SK-N-SH (cell line): Measurements from ENCODE around the gene FIGN. TPM values are rescaled to one million over a fixed set of nuclear protein-coding genes. Genes with fewer than 3 reads are reported as not detected.

Experiments
- CTCF ChIA-PET: fragments of 300-600, 350-600 bp; formaldehyde crosslinking; extraction: SDS; loops from one replicate; lab custom pipeline; 2021; lab: Yijun Ruan, JAX
- POLR2A ChIA-PET: fragments of 350-600 bp; sonication (Branson Sonifier 250); formaldehyde crosslinking; extraction: SDS; loops from one replicate; lab custom pipeline; 2020; ENCODE audit warnings: antibody characterized with exemption, inconsistent platforms; lab: Yijun Ruan, JAX
- DNase-seq: peaks from one replicate; pipeline ENCODE4 v3.0.0; 2012
- H2AFZ ChIP-seq: fragments of 200-600 bp; sonication (generic); 2 replicates; pipeline ENCODE4 v1.8.1; 2016; ENCODE audit warnings: antibody characterized with exemption, mild to moderate bottlenecking, low read depth
- H3F3A ChIP-seq: fragments of 200-600 bp; sonication (generic); replicated peaks from 2 replicates; pipeline ENCODE3; 2016; ENCODE audit warnings: antibody characterized with exemption, mild to moderate bottlenecking; ENCODE audit not compliant: insufficient read depth
- H3K27ac ChIP-seq, 2 experiments: fragments of 200-500 bp in 1 of 2; fragments of 200-600 bp in 1 of 2; sonication (Bioruptor generic) in 1 of 2; sonication (generic), shearing (Covaris generic) in 1 of 2; 2 replicates each; pipeline versions ENCODE4 v1.5.1 to v1.6.1; 2014 to 2016; ENCODE audit warnings: low read depth in 2 of 2, inconsistent platforms in 1 of 2, low read length in 1 of 2, mild to moderate bottlenecking in 1 of 2, mixed read lengths in 1 of 2
- H3K27me3 ChIP-seq: fragments of 200-600 bp; sonication (generic), shearing (Covaris generic); 2 replicates; pipeline ENCODE4 v1.6.1; 2016; ENCODE audit warnings: mixed run types; ENCODE audit not compliant: insufficient read depth
- H3K36me3 ChIP-seq, 2 experiments: fragments of 200-500 bp in 1 of 2; fragments of 200-600 bp in 1 of 2; sonication (Bioruptor generic) in 1 of 2; sonication (generic) in 1 of 2; replicated peaks in 1 of 2; 2 replicates each; pipeline versions ENCODE3 to v1.5.1; 2014 to 2016; ENCODE audit warnings: low read length in 1 of 2, mild to moderate bottlenecking in 1 of 2; ENCODE audit not compliant: insufficient read depth in 2 of 2, control insufficient read depth in 1 of 2
- H3K4me1 ChIP-seq, 2 experiments: fragments of 200-500 bp in 1 of 2; fragments of 200-600 bp in 1 of 2; sonication (Bioruptor generic) in 1 of 2; sonication (generic), shearing (Covaris generic) in 1 of 2; 2 replicates each; pipeline versions ENCODE4 v1.5.1 to v1.6.1; 2014 to 2016; ENCODE audit warnings: low read depth in 1 of 2, low read length in 1 of 2, mixed run types in 1 of 2; ENCODE audit not compliant: insufficient read depth in 2 of 2, control insufficient read depth in 1 of 2
- H3K4me2 ChIP-seq: fragments of 200-600 bp; sonication (generic), shearing (Covaris generic); 2 replicates; pipeline ENCODE4 v1.6.1; 2017; ENCODE audit warnings: mixed run types
- H3K4me3 ChIP-seq, 2 experiments: fragments of 200-500 bp in 1 of 2; fragments of 200-600 bp in 1 of 2; sonication (Bioruptor generic) in 1 of 2; sonication (generic), shearing (Covaris generic) in 1 of 2; 2 replicates each; pipeline versions ENCODE4 v1.5.1 to v1.8.1; 2014 to 2016; ENCODE audit warnings: low read depth in 2 of 2, inconsistent platforms in 1 of 2, low read length in 1 of 2, mild to moderate bottlenecking in 1 of 2, mixed read lengths in 1 of 2, moderate library complexity in 1 of 2
- H3K79me2 ChIP-seq: fragments of 200-600 bp; sonication (generic); 2 replicates; pipeline ENCODE4 v1.8.1; 2017; ENCODE audit warnings: mild to moderate bottlenecking; ENCODE audit not compliant: insufficient read depth
- H3K9ac ChIP-seq: fragments of 200-600 bp; sonication (generic); 2 replicates; pipeline ENCODE4 v1.6.1; 2017; ENCODE audit warnings: mixed run types
- H3K9me2 ChIP-seq: fragments of 200-600 bp; sonication (generic); 2 replicates; pipeline ENCODE4 v1.6.1; 2017; ENCODE audit warnings: mixed run types
- H3K9me3 ChIP-seq: fragments of 200-600 bp; sonication (generic); 2 replicates; pipeline ENCODE4 v1.6.1; 2017; ENCODE audit warnings: mixed run types, mild to moderate bottlenecking, moderate library complexity
- H4K20me1 ChIP-seq: fragments of 200-600 bp; sonication (generic); 2 replicates; pipeline ENCODE4 v1.6.1; 2017; ENCODE audit warnings: mild to moderate bottlenecking, mixed run types; ENCODE audit not compliant: insufficient read depth
- CTCF ChIP-seq: fragments of 200-600 bp; sonication (generic); IDR thresholded peaks from 2 replicates; pipeline ENCODE4 v1.6.1; 2017; ENCODE audit warnings: antibody characterized with exemption, mild to moderate bottlenecking, moderate library complexity
- EP300 ChIP-seq, 2 experiments: IDR thresholded peaks; 2 replicates each; pipeline versions ENCODE4 v1.4.0 to v1.6.1; 2012; ENCODE audit warnings: borderline replicate concordance in 1 of 2, low read depth in 1 of 2, low read length in 1 of 2
- FOSL2 ChIP-seq: IDR thresholded peaks from 2 replicates; pipeline ENCODE4 v1.4.0; 2012; ENCODE audit warnings: low read depth, mild to moderate bottlenecking, moderate library complexity, borderline replicate concordance
- FOXJ3 ChIP-seq: sonication (generic); formaldehyde crosslinking; IDR thresholded peaks from 2 replicates; pipeline ENCODE4 v1.5.1; 2020; ENCODE audit warnings: mild to moderate bottlenecking, missing genetic modification reagents
- FOXM1 ChIP-seq: IDR thresholded peaks from 2 replicates; pipeline ENCODE4 v1.4.0; 2012; ENCODE audit warnings: low read depth, mild to moderate bottlenecking
- GABPA ChIP-seq: IDR thresholded peaks from 2 replicates; pipeline ENCODE4 v1.4.0; 2012; ENCODE audit warnings: low read depth, mild to moderate bottlenecking
- GATA2 ChIP-seq: sonication (generic); formaldehyde crosslinking; IDR thresholded peaks from 2 replicates; pipeline ENCODE4 v1.5.0; 2020; ENCODE audit warnings: mild to moderate bottlenecking, missing genetic modification reagents
- JUND ChIP-seq: IDR thresholded peaks from 2 replicates; pipeline ENCODE4 v1.4.0; 2012
- MEF2A ChIP-seq: IDR thresholded peaks from 2 replicates; pipeline ENCODE4 v1.4.0; 2012; ENCODE audit warnings: low read depth, borderline replicate concordance
- MXI1 ChIP-seq: IDR thresholded peaks from 2 replicates; pipeline ENCODE4 v1.6.1; 2012; ENCODE audit warnings: mild to moderate bottlenecking, low read depth, low read length, improper control_type of control experiment
- NFIC ChIP-seq: IDR thresholded peaks from 2 replicates; pipeline ENCODE4 v1.4.0; 2012; ENCODE audit warnings: borderline replicate concordance
- NRF1 ChIP-seq: IDR thresholded peaks from 2 replicates; pipeline ENCODE4 v1.6.1; 2012; ENCODE audit warnings: low read depth, mild to moderate bottlenecking, low read length
- POLR2AphosphoS5 ChIP-seq: IDR thresholded peaks from 2 replicates; pipeline ENCODE4 v1.6.1; 2012; ENCODE audit warnings: low read depth, low read length
- REST ChIP-seq: IDR thresholded peaks from 2 replicates; pipeline ENCODE4 v1.6.1; 2012; ENCODE audit warnings: mild to moderate bottlenecking, low read depth, low read length, moderate library complexity
- RFX5 ChIP-seq: IDR thresholded peaks from 2 replicates; pipeline ENCODE4 v1.6.1; 2012; ENCODE audit warnings: mild to moderate bottlenecking, improper control_type of control experiment, low read length
- SIN3A ChIP-seq: IDR thresholded peaks from 2 replicates; pipeline ENCODE4 v1.6.1; 2012; ENCODE audit warnings: low read depth, mild to moderate bottlenecking, low read length, moderate library complexity, borderline replicate concordance
- SMC3 ChIP-seq: IDR thresholded peaks from 2 replicates; pipeline ENCODE4 v1.6.1; 2012; ENCODE audit warnings: low read depth, low read length, improper control_type of control experiment
- TEAD4 ChIP-seq: IDR thresholded peaks from 2 replicates; pipeline ENCODE4 v1.4.0; 2012; ENCODE audit warnings: mild to moderate bottlenecking, borderline replicate concordance; ENCODE audit not compliant: insufficient read depth
- USF1 ChIP-seq: IDR thresholded peaks from 2 replicates; pipeline ENCODE4 v1.4.0; 2012; ENCODE audit warnings: low read depth, borderline replicate concordance
- USF2 ChIP-seq: fragments of 150-350 bp; IDR thresholded peaks from 2 replicates; pipeline ENCODE4 v1.6.1; 2017; ENCODE audit warnings: antibody characterized with exemption, low read length, low read depth, borderline replicate concordance
- YY1 ChIP-seq: IDR thresholded peaks from 2 replicates; pipeline ENCODE4 v1.4.0; 2012; ENCODE audit warnings: low read depth, mild to moderate bottlenecking
- ZBTB33 ChIP-seq: IDR thresholded peaks from 2 replicates; pipeline ENCODE4 v1.4.0; 2012; ENCODE audit warnings: low read depth, borderline replicate concordance
- WGBS: methylation state at CpG from one replicate; pipeline ENCODE4 v1.1.6; 2017; ENCODE audit warnings: low lambda C conversion rate; 5-methylcytosine and 5-hydroxymethylcytosine counted together
- polyA plus RNA-seq, 3 experiments: library from polyadenylated mRNA; depleted of rRNA; stranded (reverse); fragments of >200 nt; gene quantifications; 2 replicates each; pipeline ENCODE4 v1.2.3, GENCODE V29; 2012

The FIGN gene
- 0.74 and 0.75 TPM in 2 replicates for polyA plus RNA-seq (2012; rRNA removed)
- polyA plus RNA-seq (2012; cell fraction: cytosol; rRNA removed): 0.56 and 0.63 TPM in 2 replicates
- polyA plus RNA-seq (2012; cell fraction: nucleus; rRNA removed): 0.83 and 2.0 TPM in 2 replicates

GRCh38 chr2:163735685-163736432, at the start of gene FIGN:
FIGN (minus strand) TSS chr2:163736008; CDS start chr2:163734927, 1,081 bp downstream.
- POLR2A ChIA-PET: interaction anchor here (0.7 to 1.5 kb wide), 6 partner anchors 22 to 390 kb away, joined by 3 to 12 read pairs (median 4); no protein-coding TSS in a partner anchor
- peak; percentile 83 for DNase-seq
- Histone ChIP-seq H3F3A (peaks cover 5% of the 10 kb centered on the region), H3K9me3 (no peaks in the 10 kb centered on the region), H3K27ac (peak within 1 kb of the TSS; percentile 80 to 89), H3K4me3 (peak within 1 kb of the TSS; percentile 67 to 75), H3K36me3 (no peaks in the 10 kb centered on the region), H3K9ac (peak within 1 kb of the TSS; percentile 61), H3K27me3 (no peaks in the 10 kb centered on the region), H3K4me1 (peaks cover 0 to 6% of the 10 kb centered on the region in 2 experiments; a peak in 2 of 4 replicates), H2AFZ (peak within 1 kb of the TSS; percentile 96), H3K4me2 (peak within 1 kb of the TSS; percentile 79), H3K79me2 (peaks cover 19% of the 10 kb centered on the region; the same call in 1 of the 2 replicates), H4K20me1 (no peaks in the 10 kb centered on the region), H3K9me2 (no peaks in the 10 kb centered on the region)
- CTCF ChIA-PET: interaction anchor here (1.0 to 2.2 kb wide), 6 partner anchors 24 to 390 kb away, joined by 3 to 9 read pairs (median 3); no protein-coding TSS in a partner anchor
- under 1% methylated on average over 27 of the region's 54 CpGs for WGBS
- no peak for TF ChIP-seq GABPA
- TF ChIP-seq EP300 (IDR thresholded peaks at IDR 0.05; ENCODE audit: borderline replicate concordance in 1 of 2, low read depth in 1 of 2, low read length in 1 of 2): peak; percentile 21 to 29; a peak in 1 of 4 replicates
- TF ChIP-seq CTCF: no peak
- TF ChIP-seq USF2: no peak
- no peak for TF ChIP-seq SMC3
- TF ChIP-seq USF1: no peak
- TF ChIP-seq NRF1: peak; percentile 85
- peak; percentile 86 for TF ChIP-seq YY1
- TF ChIP-seq MEF2A: no peak
- peak; percentile 96 for TF ChIP-seq SIN3A
- no peak for TF ChIP-seq JUND
- no peak for TF ChIP-seq FOXM1
- TF ChIP-seq RFX5: no peak
- TF ChIP-seq TEAD4: peak; percentile 69; the same call in 1 of the 2 replicates
- TF ChIP-seq FOXJ3: no peak
- TF ChIP-seq NFIC: peak; percentile 67; the same call in 1 of the 2 replicates
- no peak for TF ChIP-seq REST
- peak; percentile 74 for TF ChIP-seq MXI1
- no peak for TF ChIP-seq FOSL2
- TF ChIP-seq GATA2 (CRISPR knock-in tag): no peak
- TF ChIP-seq POLR2AphosphoS5: peak; percentile 83; the same call in 1 of the 2 replicates
- TF ChIP-seq ZBTB33: no peak
